HepG2 (cell line): Measurements from ENCODE around the gene FAH. TPM values are rescaled to one million over a fixed set of nuclear protein-coding genes. Genes with fewer than 3 reads are reported as not detected.

Experiments used
- ARNT2 ChIP-seq: sonication (generic); formaldehyde crosslinking; IDR thresholded peaks from 2 replicates; pipeline ENCODE4 v1.8.0; 2022; ENCODE audit warnings: mild to moderate bottlenecking, low read depth, missing genetic modification reagents, moderate library complexity
- ATF7 ChIP-seq, 2 experiments: fragments of 450-650 bp in 1 of 2; sonication (generic) in 1 of 2; formaldehyde crosslinking in 1 of 2; IDR thresholded peaks; 2 replicates each; pipeline versions ENCODE4 v1.4.0 to v1.6.1; 2016 to 2020; ENCODE audit warnings: antibody characterized with exemption in 1 of 2, mild to moderate bottlenecking in 1 of 2, missing genetic modification reagents in 1 of 2
- FOXC1 ChIP-seq: sonication (generic); formaldehyde crosslinking; IDR thresholded peaks from 2 replicates; pipeline ENCODE4 v1.8.0; 2022; ENCODE audit warnings: mild to moderate bottlenecking, missing genetic modification reagents, borderline replicate concordance
- HIVEP1 ChIP-seq: sonication (generic); formaldehyde crosslinking; IDR thresholded peaks from 2 replicates; pipeline ENCODE4 v1.4.0; 2020; ENCODE audit warnings: mild to moderate bottlenecking, missing genetic modification reagents
- JDP2 ChIP-seq: sonication (generic); formaldehyde crosslinking; IDR thresholded peaks from 2 replicates; pipeline ENCODE4 v1.8.1; 2022; ENCODE audit warnings: missing genetic modification reagents, borderline replicate concordance
- KLF15 ChIP-seq: sonication (generic); formaldehyde crosslinking; IDR thresholded peaks from 2 replicates; pipeline ENCODE4 v1.8.1; 2023; ENCODE audit warnings: borderline replicate concordance, mild to moderate bottlenecking, inconsistent platforms, missing genetic modification reagents, mixed read lengths
- RXRA ChIP-seq: sonication (generic); formaldehyde crosslinking; IDR thresholded peaks from 2 replicates; pipeline ENCODE4 v1.5.1; 2020; ENCODE audit warnings: missing genetic modification reagents
- SP5 ChIP-seq: IDR thresholded peaks from 2 replicates; pipeline ENCODE4 v1.6.1; 2016; ENCODE audit warnings: low read depth, borderline replicate concordance
- THAP9 ChIP-seq: sonication (generic); formaldehyde crosslinking; IDR thresholded peaks from 2 replicates; pipeline ENCODE4; 2020; ENCODE audit warnings: missing genetic modification reagents, mild to moderate bottlenecking, borderline replicate concordance
- ZNF446 ChIP-seq: sonication (generic); formaldehyde crosslinking; IDR thresholded peaks from 2 replicates; pipeline ENCODE4 v1.5.0; 2020; ENCODE audit warnings: mild to moderate bottlenecking, missing genetic modification reagents
- ZNF598 ChIP-seq: sonication (generic); formaldehyde crosslinking; IDR thresholded peaks from 2 replicates; pipeline ENCODE4 v1.5.1; 2020; ENCODE audit warnings: mild to moderate bottlenecking, missing genetic modification reagents, borderline replicate concordance
- ZNF724P ChIP-seq: sonication (generic); formaldehyde crosslinking; IDR thresholded peaks from 2 replicates; pipeline ENCODE4 v1.8.0; 2022; ENCODE audit warnings: missing genetic modification reagents, borderline replicate concordance
- polyA plus RNA-seq, 8 experiments: library from polyadenylated mRNA; depleted of rRNA in 3 of 8; stranded (reverse) in 7 of 8; unstranded in 1 of 8; fragments of >200 nt; fragmentation: Illumina TruSeq in 4 of 8; extraction: Trizol in 4 of 8; gene quantifications; 2 replicates each; pipeline versions ENCODE4 v1.2.1 to v1.2.3, GENCODE V29; 2011 to 2016; ENCODE audit warnings: low read depth in 4 of 8, missing spikeins in 1 of 8, mixed read lengths in 1 of 8; ENCODE audit not compliant: insufficient read depth in 1 of 8
- total RNA-seq, 5 experiments: library from RNA; depleted of rRNA; stranded (reverse); fragments of >200 nt; fragmentation: Illumina TruSeq; extraction: Trizol; gene quantifications; 2 replicates each; pipeline ENCODE4 v1.2.3, GENCODE V29; 2016; ENCODE audit warnings: low read depth in 1 of 5
- TF ChIP-seq, protein P1 (sequence below), 2 experiments: sonication (generic) in 1 of 2; formaldehyde crosslinking in 1 of 2; IDR thresholded peaks; 2 replicates each; pipeline versions ENCODE4 v1.6.1 to v1.9.0; 2014 to 2022; ENCODE audit warnings: antibody characterized with exemption in 1 of 2, borderline replicate concordance in 1 of 2, inconsistent platforms in 1 of 2, low read depth in 1 of 2, missing genetic modification reagents in 1 of 2
- TF ChIP-seq, protein P2 (sequence below): sonication (generic); formaldehyde crosslinking; IDR thresholded peaks from 2 replicates; pipeline ENCODE4 v1.5.0; 2020; ENCODE audit warnings: mild to moderate bottlenecking, missing genetic modification reagents
- TF ChIP-seq, protein P3 (sequence below): sonication (generic); formaldehyde crosslinking; IDR thresholded peaks from 2 replicates; pipeline ENCODE4 v1.4.0; 2020; ENCODE audit warnings: missing genetic modification reagents, borderline replicate concordance

Gene FAH
- total and polyA plus RNA-seq, 2 of the 13 experiments (the other 11 are each of a cell fraction or from before 2014, with no cell fraction given) = 36.6 to 75.0 TPM

DNA sequence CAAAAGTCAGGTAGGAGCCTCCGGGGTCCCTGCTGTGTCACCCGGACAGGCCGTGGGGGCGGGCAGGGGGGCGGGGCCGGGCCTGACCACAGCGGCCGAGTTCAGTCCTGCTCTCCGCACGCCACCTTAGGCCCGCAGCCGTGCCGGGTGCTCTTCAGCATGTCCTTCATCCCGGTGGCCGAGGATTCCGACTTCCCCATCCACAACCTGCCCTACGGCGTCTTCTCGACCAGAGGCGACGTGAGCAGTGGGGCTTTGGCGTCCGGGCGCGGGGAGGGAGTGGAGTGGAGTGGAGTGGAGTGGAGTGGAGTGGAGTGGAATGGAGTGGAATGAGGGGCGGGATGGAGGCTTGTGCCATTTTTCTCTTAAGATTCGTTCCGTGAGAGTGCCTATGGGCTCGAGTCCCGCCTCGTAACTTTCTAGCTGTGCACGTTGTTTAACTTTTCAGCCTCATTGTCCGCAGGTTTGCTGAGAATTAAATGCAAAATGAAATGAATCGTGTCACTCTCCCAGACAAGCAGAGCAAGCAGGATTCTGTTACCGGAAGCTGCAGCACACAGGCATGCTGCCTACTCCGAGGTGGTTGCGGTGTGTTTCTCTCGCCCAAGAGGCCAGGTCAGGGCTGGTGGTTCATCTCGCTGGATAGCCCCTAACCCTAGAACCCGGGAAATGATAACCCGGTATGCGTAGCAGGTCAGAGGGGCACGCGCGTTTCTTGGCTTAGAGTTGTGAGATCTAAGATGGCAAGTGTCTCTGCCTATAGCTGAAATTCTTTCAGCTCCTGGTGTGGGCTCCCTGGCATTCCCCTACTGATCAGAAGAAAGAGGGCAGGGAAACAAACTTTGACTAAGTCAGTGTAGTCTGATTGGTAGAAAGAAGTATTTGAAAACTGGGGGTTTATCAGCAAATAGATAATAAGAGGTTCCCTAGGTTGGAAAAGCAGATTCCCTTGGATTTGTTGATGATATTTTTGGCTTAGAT, at the start of gene FAH (continued):
- TF ChIP-seq, protein P1, sequence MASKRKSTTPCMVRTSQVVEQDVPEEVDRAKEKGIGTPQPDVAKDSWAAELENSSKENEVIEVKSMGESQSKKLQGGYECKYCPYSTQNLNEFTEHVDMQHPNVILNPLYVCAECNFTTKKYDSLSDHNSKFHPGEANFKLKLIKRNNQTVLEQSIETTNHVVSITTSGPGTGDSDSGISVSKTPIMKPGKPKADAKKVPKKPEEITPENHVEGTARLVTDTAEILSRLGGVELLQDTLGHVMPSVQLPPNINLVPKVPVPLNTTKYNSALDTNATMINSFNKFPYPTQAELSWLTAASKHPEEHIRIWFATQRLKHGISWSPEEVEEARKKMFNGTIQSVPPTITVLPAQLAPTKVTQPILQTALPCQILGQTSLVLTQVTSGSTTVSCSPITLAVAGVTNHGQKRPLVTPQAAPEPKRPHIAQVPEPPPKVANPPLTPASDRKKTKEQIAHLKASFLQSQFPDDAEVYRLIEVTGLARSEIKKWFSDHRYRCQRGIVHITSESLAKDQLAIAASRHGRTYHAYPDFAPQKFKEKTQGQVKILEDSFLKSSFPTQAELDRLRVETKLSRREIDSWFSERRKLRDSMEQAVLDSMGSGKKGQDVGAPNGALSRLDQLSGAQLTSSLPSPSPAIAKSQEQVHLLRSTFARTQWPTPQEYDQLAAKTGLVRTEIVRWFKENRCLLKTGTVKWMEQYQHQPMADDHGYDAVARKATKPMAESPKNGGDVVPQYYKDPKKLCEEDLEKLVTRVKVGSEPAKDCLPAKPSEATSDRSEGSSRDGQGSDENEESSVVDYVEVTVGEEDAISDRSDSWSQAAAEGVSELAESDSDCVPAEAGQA (IDR thresholded peaks at IDR 0.05; ENCODE audit: low read depth) = no peak
- TF ChIP-seq, protein P1 (CRISPR knock-in tag; IDR thresholded peaks at IDR 0.05; ENCODE audit: borderline replicate concordance) = no peak
- TF ChIP-seq ZNF724P (CRISPR knock-in tag) (0 out of 2 replicates have a peak, but pooled peaks have one; percentile 34), ZNF598 (CRISPR knock-in tag) (peak; percentile 89; the same call in 1 of the 2 replicates), ATF7 (IDR thresholded peaks at IDR 0.05) (no peak), ATF7 (CRISPR knock-in tag; IDR thresholded peaks at IDR 0.05) (no peak), SP5 (CRISPR knock-in tag) (peak; percentile 87), KLF15 (CRISPR knock-in tag) (0 out of 2 replicates have a peak, but pooled peaks have one; percentile 36), THAP9 (CRISPR knock-in tag) (peak; percentile 36; the same call in 1 of the 2 replicates), JDP2 (no peak), HIVEP1 (peak; percentile 79), ARNT2 (CRISPR knock-in tag) (peak; percentile 81), ZNF446 (CRISPR knock-in tag) (no peak), RXRA (CRISPR knock-in tag) (0 out of 2 replicates have a peak, but pooled peaks have one; percentile 41), FOXC1 (peak; percentile 86)
- TF ChIP-seq, protein P2, sequence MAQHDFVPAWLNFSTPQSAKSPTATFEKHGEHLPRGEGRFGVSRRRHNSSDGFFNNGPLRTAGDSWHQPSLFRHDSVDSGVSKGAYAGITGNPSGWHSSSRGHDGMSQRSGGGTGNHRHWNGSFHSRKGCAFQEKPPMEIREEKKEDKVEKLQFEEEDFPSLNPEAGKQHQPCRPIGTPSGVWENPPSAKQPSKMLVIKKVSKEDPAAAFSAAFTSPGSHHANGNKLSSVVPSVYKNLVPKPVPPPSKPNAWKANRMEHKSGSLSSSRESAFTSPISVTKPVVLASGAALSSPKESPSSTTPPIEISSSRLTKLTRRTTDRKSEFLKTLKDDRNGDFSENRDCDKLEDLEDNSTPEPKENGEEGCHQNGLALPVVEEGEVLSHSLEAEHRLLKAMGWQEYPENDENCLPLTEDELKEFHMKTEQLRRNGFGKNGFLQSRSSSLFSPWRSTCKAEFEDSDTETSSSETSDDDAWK (CRISPR knock-in tag) = no peak
- TF ChIP-seq, protein P3, sequence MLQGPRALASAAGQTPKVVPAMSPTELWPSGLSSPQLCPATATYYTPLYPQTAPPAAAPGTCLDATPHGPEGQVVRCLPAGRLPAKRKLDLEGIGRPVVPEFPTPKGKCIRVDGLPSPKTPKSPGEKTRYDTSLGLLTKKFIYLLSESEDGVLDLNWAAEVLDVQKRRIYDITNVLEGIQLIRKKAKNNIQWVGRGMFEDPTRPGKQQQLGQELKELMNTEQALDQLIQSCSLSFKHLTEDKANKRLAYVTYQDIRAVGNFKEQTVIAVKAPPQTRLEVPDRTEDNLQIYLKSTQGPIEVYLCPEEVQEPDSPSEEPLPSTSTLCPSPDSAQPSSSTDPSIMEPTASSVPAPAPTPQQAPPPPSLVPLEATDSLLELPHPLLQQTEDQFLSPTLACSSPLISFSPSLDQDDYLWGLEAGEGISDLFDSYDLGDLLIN (CRISPR knock-in tag) = no peak
